SK-N-SH (cell line): ENCODE measurements around the gene MAP3K6. TPM values are rescaled to one million over a fixed set of nuclear protein-coding genes. Genes with fewer than 3 reads are reported as not detected.
A peak's percentile ranks its signal among the peaks of the same experiment; 100 is the strongest.

Source experiments
- CTCF ChIA-PET: fragments of 300-600, 350-600 bp; formaldehyde crosslinking; extraction: SDS; loops from one replicate; lab custom pipeline; 2021; lab: Yijun Ruan, JAX
- POLR2A ChIA-PET: fragments of 350-600 bp; sonication (Branson Sonifier 250); formaldehyde crosslinking; extraction: SDS; loops from one replicate; lab custom pipeline; 2020; ENCODE audit warnings: antibody characterized with exemption, inconsistent platforms; lab: Yijun Ruan, JAX
- DNase-seq: peaks from one replicate; pipeline ENCODE4 v3.0.0; 2012
- H2AFZ ChIP-seq: fragments of 200-600 bp; sonication (generic); 2 replicates; pipeline ENCODE4 v1.8.1; 2016; ENCODE audit warnings: antibody characterized with exemption, mild to moderate bottlenecking, low read depth
- H3F3A ChIP-seq: fragments of 200-600 bp; sonication (generic); replicated peaks from 2 replicates; pipeline ENCODE3; 2016; ENCODE audit warnings: antibody characterized with exemption, mild to moderate bottlenecking; ENCODE audit not compliant: insufficient read depth
- H3K27ac ChIP-seq, 2 experiments: fragments of 200-500 bp in 1 of 2; fragments of 200-600 bp in 1 of 2; sonication (Bioruptor generic) in 1 of 2; sonication (generic), shearing (Covaris generic) in 1 of 2; 2 replicates each; pipeline versions ENCODE4 v1.5.1 to v1.6.1; 2014 to 2016; ENCODE audit warnings: low read depth in 2 of 2, inconsistent platforms in 1 of 2, low read length in 1 of 2, mild to moderate bottlenecking in 1 of 2, mixed read lengths in 1 of 2
- H3K27me3 ChIP-seq: fragments of 200-600 bp; sonication (generic), shearing (Covaris generic); 2 replicates; pipeline ENCODE4 v1.6.1; 2016; ENCODE audit warnings: mixed run types; ENCODE audit not compliant: insufficient read depth
- H3K36me3 ChIP-seq, 2 experiments: fragments of 200-500 bp in 1 of 2; fragments of 200-600 bp in 1 of 2; sonication (Bioruptor generic) in 1 of 2; sonication (generic) in 1 of 2; replicated peaks in 1 of 2; 2 replicates each; pipeline versions ENCODE3 to v1.5.1; 2014 to 2016; ENCODE audit warnings: low read length in 1 of 2, mild to moderate bottlenecking in 1 of 2; ENCODE audit not compliant: insufficient read depth in 2 of 2, control insufficient read depth in 1 of 2
- H3K4me1 ChIP-seq, 2 experiments: fragments of 200-500 bp in 1 of 2; fragments of 200-600 bp in 1 of 2; sonication (Bioruptor generic) in 1 of 2; sonication (generic), shearing (Covaris generic) in 1 of 2; 2 replicates each; pipeline versions ENCODE4 v1.5.1 to v1.6.1; 2014 to 2016; ENCODE audit warnings: low read depth in 1 of 2, low read length in 1 of 2, mixed run types in 1 of 2; ENCODE audit not compliant: insufficient read depth in 2 of 2, control insufficient read depth in 1 of 2
- H3K4me2 ChIP-seq: fragments of 200-600 bp; sonication (generic), shearing (Covaris generic); 2 replicates; pipeline ENCODE4 v1.6.1; 2017; ENCODE audit warnings: mixed run types
- H3K4me3 ChIP-seq, 2 experiments: fragments of 200-500 bp in 1 of 2; fragments of 200-600 bp in 1 of 2; sonication (Bioruptor generic) in 1 of 2; sonication (generic), shearing (Covaris generic) in 1 of 2; 2 replicates each; pipeline versions ENCODE4 v1.5.1 to v1.8.1; 2014 to 2016; ENCODE audit warnings: low read depth in 2 of 2, inconsistent platforms in 1 of 2, low read length in 1 of 2, mild to moderate bottlenecking in 1 of 2, mixed read lengths in 1 of 2, moderate library complexity in 1 of 2
- H3K79me2 ChIP-seq: fragments of 200-600 bp; sonication (generic); 2 replicates; pipeline ENCODE4 v1.8.1; 2017; ENCODE audit warnings: mild to moderate bottlenecking; ENCODE audit not compliant: insufficient read depth
- H3K9ac ChIP-seq: fragments of 200-600 bp; sonication (generic); 2 replicates; pipeline ENCODE4 v1.6.1; 2017; ENCODE audit warnings: mixed run types
- H3K9me2 ChIP-seq: fragments of 200-600 bp; sonication (generic); 2 replicates; pipeline ENCODE4 v1.6.1; 2017; ENCODE audit warnings: mixed run types
- H3K9me3 ChIP-seq: fragments of 200-600 bp; sonication (generic); 2 replicates; pipeline ENCODE4 v1.6.1; 2017; ENCODE audit warnings: mixed run types, mild to moderate bottlenecking, moderate library complexity
- H4K20me1 ChIP-seq: fragments of 200-600 bp; sonication (generic); 2 replicates; pipeline ENCODE4 v1.6.1; 2017; ENCODE audit warnings: mild to moderate bottlenecking, mixed run types; ENCODE audit not compliant: insufficient read depth
- ELF1 ChIP-seq: IDR thresholded peaks from 2 replicates; pipeline ENCODE4 v1.4.0; 2012
- EP300 ChIP-seq, 2 experiments: IDR thresholded peaks; 2 replicates each; pipeline versions ENCODE4 v1.4.0 to v1.6.1; 2012; ENCODE audit warnings: borderline replicate concordance in 1 of 2, low read depth in 1 of 2, low read length in 1 of 2
- FOXJ3 ChIP-seq: sonication (generic); formaldehyde crosslinking; IDR thresholded peaks from 2 replicates; pipeline ENCODE4 v1.5.1; 2020; ENCODE audit warnings: mild to moderate bottlenecking, missing genetic modification reagents
- GABPA ChIP-seq: IDR thresholded peaks from 2 replicates; pipeline ENCODE4 v1.4.0; 2012; ENCODE audit warnings: low read depth, mild to moderate bottlenecking
- GATA2 ChIP-seq: sonication (generic); formaldehyde crosslinking; IDR thresholded peaks from 2 replicates; pipeline ENCODE4 v1.5.0; 2020; ENCODE audit warnings: mild to moderate bottlenecking, missing genetic modification reagents
- IRF3 ChIP-seq: fragments of 150-350 bp; IDR thresholded peaks from 2 replicates; pipeline ENCODE4 v1.6.1; 2016; ENCODE audit warnings: mild to moderate bottlenecking, low read depth, low read length
- JUND ChIP-seq: IDR thresholded peaks from 2 replicates; pipeline ENCODE4 v1.4.0; 2012
- MXI1 ChIP-seq: IDR thresholded peaks from 2 replicates; pipeline ENCODE4 v1.6.1; 2012; ENCODE audit warnings: mild to moderate bottlenecking, low read depth, low read length, improper control_type of control experiment
- POLR2AphosphoS5 ChIP-seq: IDR thresholded peaks from 2 replicates; pipeline ENCODE4 v1.6.1; 2012; ENCODE audit warnings: low read depth, low read length
- RAD21 ChIP-seq: IDR thresholded peaks from 2 replicates; pipeline ENCODE4 v1.6.1; 2012; ENCODE audit warnings: mild to moderate bottlenecking, low read length
- RCOR1 ChIP-seq: fragments of 150-350 bp; IDR thresholded peaks from 2 replicates; pipeline ENCODE4 v1.6.1; 2017; ENCODE audit warnings: antibody characterized with exemption, low read length
- RFX5 ChIP-seq: IDR thresholded peaks from 2 replicates; pipeline ENCODE4 v1.6.1; 2012; ENCODE audit warnings: mild to moderate bottlenecking, improper control_type of control experiment, low read length
- RXRA ChIP-seq: IDR thresholded peaks from 2 replicates; pipeline ENCODE4 v1.4.0; 2012; ENCODE audit warnings: low read depth, mild to moderate bottlenecking, borderline replicate concordance
- SIN3A ChIP-seq: IDR thresholded peaks from 2 replicates; pipeline ENCODE4 v1.6.1; 2012; ENCODE audit warnings: low read depth, mild to moderate bottlenecking, low read length, moderate library complexity, borderline replicate concordance
- SMC3 ChIP-seq: IDR thresholded peaks from 2 replicates; pipeline ENCODE4 v1.6.1; 2012; ENCODE audit warnings: low read depth, low read length, improper control_type of control experiment
- TAF1 ChIP-seq: IDR thresholded peaks from 2 replicates; pipeline ENCODE4 v1.6.1; 2012; ENCODE audit warnings: low read depth, mild to moderate bottlenecking, low read length, moderate library complexity, borderline replicate concordance
- TCF12 ChIP-seq: IDR thresholded peaks from 2 replicates; pipeline ENCODE4 v1.4.0; 2012
- WGBS: methylation state at CpG from one replicate; pipeline ENCODE4 v1.1.6; 2017; ENCODE audit warnings: low lambda C conversion rate; 5-methylcytosine and 5-hydroxymethylcytosine counted together
- polyA plus RNA-seq, 3 experiments: library from polyadenylated mRNA; depleted of rRNA; stranded (reverse); fragments of >200 nt; gene quantifications; 2 replicates each; pipeline ENCODE4 v1.2.3, GENCODE V29; 2012
- TF ChIP-seq, protein P1 (sequence below): IDR thresholded peaks from 2 replicates; pipeline ENCODE4 v1.4.0; 2012; ENCODE audit warnings: low read depth, borderline replicate concordance
- TF ChIP-seq, protein P2 (sequence below): IDR thresholded peaks from 2 replicates; pipeline ENCODE4 v1.4.0; 2012; ENCODE audit warnings: low read depth

MAP3K6 gene
- polyA plus RNA-seq, 1 of the 3 experiments (the other 2 are of a cell fraction), result 17.3 TPM

- TF ChIP-seq EP300 (IDR thresholded peaks at IDR 0.05; ENCODE audit: borderline replicate concordance in 1 of 2, low read depth in 1 of 2, low read length in 1 of 2) (no peak), POLR2AphosphoS5 (no peak), GABPA (no peak), RAD21 (no peak), IRF3 (no peak), JUND (no peak), RFX5 (no peak)
- TF ChIP-seq, protein P1, sequence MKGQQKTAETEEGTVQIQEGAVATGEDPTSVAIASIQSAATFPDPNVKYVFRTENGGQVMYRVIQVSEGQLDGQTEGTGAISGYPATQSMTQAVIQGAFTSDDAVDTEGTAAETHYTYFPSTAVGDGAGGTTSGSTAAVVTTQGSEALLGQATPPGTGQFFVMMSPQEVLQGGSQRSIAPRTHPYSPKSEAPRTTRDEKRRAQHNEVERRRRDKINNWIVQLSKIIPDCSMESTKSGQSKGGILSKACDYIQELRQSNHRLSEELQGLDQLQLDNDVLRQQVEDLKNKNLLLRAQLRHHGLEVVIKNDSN, result no peak
- peaks cover 6% of the 10 kb centered on the region; the same call in 1 of the 2 replicates for H4K20me1 ChIP-seq
- peak overlapping the region; percentile 88 for H3K4me2 ChIP-seq
- peaks cover 56% of the 10 kb centered on the region for H3K79me2 ChIP-seq
- H3K4me3 ChIP-seq, result peak overlapping the region; percentile 95 to 100
- peaks cover 11 to 24% of the 10 kb centered on the region in 2 experiments; a peak in 3 of 4 replicates for H3K4me1 ChIP-seq
- POLR2A ChIA-PET, result interaction anchor here (1.1 to 1.2 kb wide), 2 partner anchors 23 to 43 kb away, joined by 5 read pairs; partner anchors contain the start of gene MAP3K6
- H2AFZ ChIP-seq, result peak overlapping the region; percentile 65; the same call in 1 of the 2 replicates
- no peaks in the 10 kb centered on the region for H3K9me2 ChIP-seq
- peak overlapping the region; percentile 97 for H3K9ac ChIP-seq
- H3K9me3 ChIP-seq, result no peaks in the 10 kb centered on the region
- CTCF ChIA-PET, result interaction anchor here (0.9 to 17.1 kb wide), 6 partner anchors 10 to 73 kb away, joined by 3 to 185 read pairs (median 10); no protein-coding TSS in a partner anchor
- no peaks in the 10 kb centered on the region for H3F3A ChIP-seq
- H3K36me3 ChIP-seq, result peaks cover 12 to 22% of the 10 kb centered on the region in 2 experiments
- DNase-seq, result no peak
- H3K27me3 ChIP-seq, result no peaks in the 10 kb centered on the region
- H3K27ac ChIP-seq, result peak overlapping the region; percentile 79 to 92
- WGBS, result 4% methylated on average over 9 of the region's 10 CpGs
Observed at GRCh38 chr1:27322569-27323240, 44.1 kb downstream of the MAP3K6 start.

GRCh38 chr1:27321813-27322568, 44.8 kb downstream of the MAP3K6 start, which contains the start of gene TMEM222:
TSS of gene TMEM222 (plus strand) at chr1:27322163. CDS start at chr1:27322198, 35 bp downstream.
- CTCF ChIA-PET, result interaction anchor here (0.9 to 17.1 kb wide), 5 partner anchors 11 to 44 kb away, joined by 3 to 185 read pairs (median 12); no protein-coding TSS in a partner anchor
- TF ChIP-seq TCF12 (no peak; the same call in 1 of the 2 replicates), FOXJ3 (CRISPR knock-in tag) (no peak; the same call in 1 of the 2 replicates), POLR2AphosphoS5 (peak; percentile 66), EP300 (IDR thresholded peaks at IDR 0.05; ENCODE audit: borderline replicate concordance in 1 of 2, low read depth in 1 of 2, low read length in 1 of 2) (peak; percentile 20 to 57; a peak in 2 of 4 replicates), TAF1 (peak; percentile 71), JUND (no peak), ELF1 (peak; percentile 98), RCOR1 (peak; percentile 45; the same call in 1 of the 2 replicates), MXI1 (peak; percentile 81; the same call in 1 of the 2 replicates), RFX5 (no peak), SIN3A (peak; percentile 87; the same call in 1 of the 2 replicates), RAD21 (no peak), GATA2 (CRISPR knock-in tag) (no peak), SMC3 (no peak; the same call in none of the 2 replicates), RXRA (no peak)
- TF ChIP-seq, protein P1, result peak; percentile 68
- TF ChIP-seq, protein P2, sequence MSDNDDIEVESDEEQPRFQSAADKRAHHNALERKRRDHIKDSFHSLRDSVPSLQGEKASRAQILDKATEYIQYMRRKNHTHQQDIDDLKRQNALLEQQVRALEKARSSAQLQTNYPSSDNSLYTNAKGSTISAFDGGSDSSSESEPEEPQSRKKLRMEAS, result peak; percentile 88

More at GRCh38 chr1:27321813-27322568, 44.8 kb downstream of the MAP3K6 start, which contains the start of gene TMEM222:
- no peaks in the 10 kb centered on the region for H3K9me3 ChIP-seq
- POLR2A ChIA-PET, result interaction anchor here (1.1 to 1.2 kb wide), 2 partner anchors 22 to 44 kb away, joined by 5 read pairs; partner anchors contain the start of gene MAP3K6
- H3K9ac ChIP-seq, result peak within 1 kb of the TSS; percentile 97
- H3K4me2 ChIP-seq, result peak within 1 kb of the TSS; percentile 88
- DNase-seq, result peak; percentile 98
- H2AFZ ChIP-seq, result peak within 1 kb of the TSS; percentile 98
- no peaks in the 10 kb centered on the region for H3K9me2 ChIP-seq
- no peaks in the 10 kb centered on the region for H3K27me3 ChIP-seq
- peak within 1 kb of the TSS; percentile 79 to 92 for H3K27ac ChIP-seq
- H3K36me3 ChIP-seq, result peaks cover 12 to 22% of the 10 kb centered on the region in 2 experiments
- 0 out of 2 replicates have a peak, but pooled peaks cover 1% of the 10 kb centered on the region for H4K20me1 ChIP-seq
- peaks cover 49% of the 10 kb centered on the region for H3K79me2 ChIP-seq
- H3K4me1 ChIP-seq, result peaks cover 11 to 24% of the 10 kb centered on the region in 2 experiments; a peak in 3 of 4 replicates
- WGBS, result 4% methylated on average over 15 of the region's 67 CpGs
- peak within 1 kb of the TSS; percentile 95 to 100 for H3K4me3 ChIP-seq
- H3F3A ChIP-seq, result no peaks in the 10 kb centered on the region
